Gastrocnemius medialis (tissue), 4 donors: ENCODE results near the gene FPR1. TPM values are rescaled to one million over a fixed set of nuclear protein-coding genes. Genes with fewer than 3 reads are reported as not detected.

Source experiments
- ATAC-seq, 2 donors: fragments of 150-250 bp; one replicate each; pipeline ENCODE4 v1.9.1; 2016
- DNase-seq, 2 donors: peaks; one replicate each; pipeline ENCODE4 v3.0.0-alpha.2; 2019
- H3K27ac ChIP-seq, 4 donors: fragments of 200-600 bp; sonication (generic); 1 replicate in 1 of 4; 2 replicates in 3 of 4; pipeline ENCODE4 v1.5.1; 2016 to 2018; ENCODE audit warnings: mild to moderate bottlenecking in 2 of 4, moderate library complexity in 1 of 4
- H3K27me3 ChIP-seq, 3 donors: fragments of 200-600 bp; sonication (generic) in 2 of 3; 1 replicate in 1 of 3; 2 replicates in 2 of 3; pipeline versions ENCODE4 v1.5.1 to v1.6.0; 2016 to 2019; ENCODE audit warnings: mild to moderate bottlenecking in 1 of 3, moderate library complexity in 1 of 3
- H3K36me3 ChIP-seq, 2 donors: fragments of 200-600 bp; sonication (generic) in 1 of 2; one replicate each; pipeline ENCODE4 v1.5.1; 2017 to 2018
- H3K4me1 ChIP-seq, 2 donors: fragments of 200-600 bp; sonication (generic) in 1 of 2; one replicate each; pipeline ENCODE4 v1.5.1; 2016 to 2017; ENCODE audit warnings: mild to moderate bottlenecking in 2 of 2
- H3K4me3 ChIP-seq, 4 donors: fragments of 200-600 bp; sonication (generic) in 3 of 4; 1 replicate in 1 of 4; 2 replicates in 3 of 4; pipeline ENCODE4 v1.5.1; 2016 to 2019; ENCODE audit warnings: mild to moderate bottlenecking in 2 of 4
- H3K9me3 ChIP-seq, 3 donors: fragments of 200-600 bp; sonication (generic) in 2 of 3; 1 replicate in 1 of 3; 2 replicates in 2 of 3; pipeline ENCODE4 v1.5.1; 2016 to 2019
- CTCF ChIP-seq, 5 experiments: fragments of 450-650 bp in 3 of 5; fragments of 200-600 bp in 2 of 5; sonication (generic) in 2 of 5; IDR thresholded peaks in 4 of 5; conservative IDR thresholded peaks in 1 of 5; 1 replicate in 4 of 5; 2 replicates in 1 of 5; pipeline ENCODE4 v1.5.1; 2016 to 2019; ENCODE audit warnings: antibody characterized with exemption in 5 of 5, mild to moderate bottlenecking in 3 of 5, moderate library complexity in 3 of 5
- POLR2A ChIP-seq, 2 donors: fragments of 450-650 bp; IDR thresholded peaks; one replicate each; pipeline ENCODE4 v1.6.1; 2017; ENCODE audit warnings: antibody characterized with exemption in 2 of 2, mild to moderate bottlenecking in 2 of 2, moderate library complexity in 2 of 2
- in situ Hi-C, 4 donors: fragments of 200-750 bp; cut with MboI; loops; one replicate each; pipeline versions ENCODE4 v1.15.0 to v1.8.0; 2017; ENCODE audit warnings: low sequenced_read_pairs in 4 of 4
- intact Hi-C: fragments of 100-400 bp; cut with DNase I; formaldehyde crosslinking; loops from one replicate; pipeline ENCODE4 v1.15.1; 2023; ENCODE audit warnings: low total_unique reads
- total RNA-seq, 4 donors: library from RNA; depleted of rRNA; stranded (reverse); fragments of >200 nt; gene quantifications; one replicate each; pipeline versions ENCODE4 v1.1.0 to v1.2.3, GENCODE V29; 2016

FPR1 gene
- total RNA-seq, 4 donors from 2014 or later, result 3.0 to 6.1 (median 6.0) TPM; not detected in 1

GRCh38 chr19:51724543-51724942, 27.1 kb downstream of the FPR1 start:
- in situ Hi-C loops, result no loop called here
- Histone ChIP-seq H3K4me3 (no peak overlapping the region), H3K9me3 (no peaks in the 10 kb centered on the region), H3K4me1 (no peaks in the 10 kb centered on the region), H3K27me3 (peaks cover 10 to 36% (median 16%) of the 10 kb centered on the region in 3 donors), H3K36me3 (no peaks in the 10 kb centered on the region), H3K27ac (no peak overlapping the region)
- intact Hi-C loops, result no loop called here
- ATAC-seq, result no peak
- DNase-seq, result no peak
- TF ChIP-seq CTCF (IDR thresholded peaks at IDR 0.05 in 4 of 5, conservative IDR thresholded peaks at IDR 0.05 in 1 of 5), result no peak
- no peak for TF ChIP-seq POLR2A (IDR thresholded peaks at IDR 0.05)

GRCh38 chr19:51722492-51722891, 29.2 kb downstream of the FPR1 start:
- DNase-seq (no peak), ATAC-seq (no peak)
- H3K36me3 ChIP-seq, result no peaks in the 10 kb centered on the region
- no peak overlapping the region for H3K27ac ChIP-seq
- no peak for TF ChIP-seq POLR2A (IDR thresholded peaks at IDR 0.05)
- TF ChIP-seq CTCF (IDR thresholded peaks at IDR 0.05 in 4 of 5, conservative IDR thresholded peaks at IDR 0.05 in 1 of 5), result no peak
- in situ Hi-C loops (no loop called here), intact Hi-C loops (no loop called here)
- H3K4me3 ChIP-seq, result no peak overlapping the region
- peaks cover 20 to 43% (median 24%) of the 10 kb centered on the region in 3 donors for H3K27me3 ChIP-seq
- no peaks in the 10 kb centered on the region for H3K9me3 ChIP-seq
- no peaks in the 10 kb centered on the region for H3K4me1 ChIP-seq

GRCh38 chr19:51721905-51722304, 29.8 kb downstream of the FPR1 start:
- TF ChIP-seq POLR2A (IDR thresholded peaks at IDR 0.05), result no peak
- TF ChIP-seq CTCF (IDR thresholded peaks at IDR 0.05 in 4 of 5, conservative IDR thresholded peaks at IDR 0.05 in 1 of 5), result no peak
- Histone ChIP-seq H3K4me3 (no peak overlapping the region), H3K36me3 (no peaks in the 10 kb centered on the region), H3K27ac (no peak overlapping the region), H3K9me3 (no peaks in the 10 kb centered on the region), H3K27me3 (peaks cover 18 to 39% (median 25%) of the 10 kb centered on the region in 3 donors), H3K4me1 (no peaks in the 10 kb centered on the region)
- ATAC-seq (no peak), DNase-seq (no peak)
- intact Hi-C loops (no loop called here), in situ Hi-C loops (no loop called here)

GRCh38 chr19:51719251-51719988, 32.3 kb downstream of the FPR1 start:
- in situ Hi-C loops, result no loop called here
- DNase-seq, result no peak
- Histone ChIP-seq H3K9me3 (no peaks in the 10 kb centered on the region), H3K27ac (no peak overlapping the region), H3K27me3 (peaks cover 20 to 30% (median 25%) of the 10 kb centered on the region in 3 donors), H3K36me3 (no peaks in the 10 kb centered on the region), H3K4me1 (no peaks in the 10 kb centered on the region), H3K4me3 (no peak overlapping the region)
- no peak for ATAC-seq
- TF ChIP-seq POLR2A (IDR thresholded peaks at IDR 0.05), result no peak
- no peak for TF ChIP-seq CTCF (IDR thresholded peaks at IDR 0.05 in 4 of 5, conservative IDR thresholded peaks at IDR 0.05 in 1 of 5)
- intact Hi-C loops, result no loop called here
